ENCODE results near the gene DYNC2H1.

The DYNC2H1 gene

GRCh38 chr11:103241574-103241973 is 132.3 kb downstream of the DYNC2H1 start:
- Histone ChIP-seq H3K36me3 (ENCODE audit: control insufficient read depth, insufficient read depth, low read length) (no peaks in the 10 kb centered on the region), H3K27ac (no peak overlapping the region), H3K9ac (no peak overlapping the region), H3K4me2 (ENCODE audit: low read length) (no peak overlapping the region), H3K9me3 (ENCODE audit: control insufficient read depth, low read length) (no peaks in the 10 kb centered on the region), H3K4me1 (no peaks in the 10 kb centered on the region), H3K4me3 (ENCODE audit: low read depth, low read length) (no peak overlapping the region), H3K79me2 (no peaks in the 10 kb centered on the region), H3K27me3 (ENCODE audit: control insufficient read depth, insufficient read depth, low read length) (no peaks in the 10 kb centered on the region), H2AFZ (no peak overlapping the region)
- no peak for TF ChIP-seq CTCF (IDR thresholded peaks at IDR 0.05)

- TF ChIP-seq CTCF (IDR thresholded peaks at IDR 0.05) = no peak
- H3K27ac ChIP-seq = no peak overlapping the region
- no peak overlapping the region for H3K4me2 ChIP-seq (ENCODE audit: low read length)
Observed at GRCh38 chr11:103254123-103254522, 144.9 kb downstream of the DYNC2H1 start.

GRCh38 chr11:103257360-103257759 is 148.1 kb downstream of the DYNC2H1 start:
- H3K9me3 ChIP-seq (ENCODE audit: control insufficient read depth, low read length) = no peaks in the 10 kb centered on the region
- H2AFZ ChIP-seq = no peak overlapping the region
- H3K4me3 ChIP-seq (ENCODE audit: low read depth, low read length) = no peak overlapping the region
- H3K9ac ChIP-seq = no peak overlapping the region
- H3K27me3 ChIP-seq (ENCODE audit: control insufficient read depth, insufficient read depth, low read length) = no peaks in the 10 kb centered on the region
- H3K79me2 ChIP-seq = no peaks in the 10 kb centered on the region
- H3K27ac ChIP-seq = no peak overlapping the region
- H3K36me3 ChIP-seq (ENCODE audit: control insufficient read depth, insufficient read depth, low read length) = no peaks in the 10 kb centered on the region
- no peak for TF ChIP-seq CTCF (IDR thresholded peaks at IDR 0.05)
- no peaks in the 10 kb centered on the region for H3K4me1 ChIP-seq
- no peak overlapping the region for H3K4me2 ChIP-seq (ENCODE audit: low read length)

More at GRCh38 chr11:103254123-103254522, 144.9 kb downstream of the DYNC2H1 start:
- Histone ChIP-seq H3K27me3 (ENCODE audit: control insufficient read depth, insufficient read depth, low read length) (no peaks in the 10 kb centered on the region), H3K9ac (no peak overlapping the region), H2AFZ (no peak overlapping the region), H3K79me2 (no peaks in the 10 kb centered on the region), H3K4me1 (no peaks in the 10 kb centered on the region), H3K36me3 (ENCODE audit: control insufficient read depth, insufficient read depth, low read length) (no peaks in the 10 kb centered on the region), H3K9me3 (ENCODE audit: control insufficient read depth, low read length) (no peaks in the 10 kb centered on the region), H3K4me3 (ENCODE audit: low read depth, low read length) (no peak overlapping the region)

GRCh38 chr11:103266167-103266831 is 157.1 kb downstream of the DYNC2H1 start:
- H3K27me3 ChIP-seq (ENCODE audit: control insufficient read depth, insufficient read depth, low read length) = no peaks in the 10 kb centered on the region
- H3K36me3 ChIP-seq (ENCODE audit: control insufficient read depth, insufficient read depth, low read length) = no peaks in the 10 kb centered on the region
- no peaks in the 10 kb centered on the region for H3K79me2 ChIP-seq
- no peak overlapping the region for H3K27ac ChIP-seq
- H3K9me3 ChIP-seq (ENCODE audit: control insufficient read depth, low read length) = no peaks in the 10 kb centered on the region
- H2AFZ ChIP-seq = no peak overlapping the region
- no peak for TF ChIP-seq CTCF (IDR thresholded peaks at IDR 0.05)
- no peak overlapping the region for H3K4me3 ChIP-seq (ENCODE audit: low read depth, low read length)
- no peak overlapping the region for H3K9ac ChIP-seq
- H3K4me2 ChIP-seq (ENCODE audit: low read length) = no peak overlapping the region
- H3K4me1 ChIP-seq = no peaks in the 10 kb centered on the region

GRCh38 chr11:103272876-103273275 is 163.7 kb downstream of the DYNC2H1 start:
- no peak overlapping the region for H3K4me2 ChIP-seq (ENCODE audit: low read length)

More at GRCh38 chr11:103272876-103273275, 163.7 kb downstream of the DYNC2H1 start:
- Histone ChIP-seq H3K4me3 (ENCODE audit: low read depth, low read length) (no peak overlapping the region), H3K4me1 (no peaks in the 10 kb centered on the region), H3K79me2 (no peaks in the 10 kb centered on the region), H3K9ac (no peak overlapping the region), H3K27me3 (ENCODE audit: control insufficient read depth, insufficient read depth, low read length) (no peaks in the 10 kb centered on the region), H2AFZ (no peak overlapping the region), H3K9me3 (ENCODE audit: control insufficient read depth, low read length) (no peaks in the 10 kb centered on the region), H3K27ac (no peak overlapping the region), H3K36me3 (ENCODE audit: control insufficient read depth, insufficient read depth, low read length) (no peaks in the 10 kb centered on the region)
- no peak for TF ChIP-seq CTCF (IDR thresholded peaks at IDR 0.05)

All from parathyroid adenoma (tissue), 2 donors.